AG04449 (cell line): Measurements from ENCODE around the gene MFN1.

Experiments used
- CTCF ChIA-PET: fragments of 350-600 bp; formaldehyde crosslinking; extraction: SDS; loops from one replicate; lab custom pipeline; 2021; ENCODE audit warnings: antibody characterized with exemption; lab: Yijun Ruan, JAX
- POLR2A ChIA-PET: fragments of 400-600, 350-600 bp; formaldehyde crosslinking; extraction: SDS; loops from one replicate; lab custom pipeline; 2020; ENCODE audit warnings: antibody characterized with exemption, inconsistent platforms; lab: Yijun Ruan, JAX
- DNase-seq: peaks from one replicate; pipeline ENCODE4 v3.0.0-alpha.2; 2010; ENCODE audit warnings: low read depth, low spot score
- H3K4me3 ChIP-seq: 2 replicates; pipeline ENCODE4 v1.5.1; 2011; ENCODE audit warnings: low read depth, mild to moderate bottlenecking, control low read depth, low read length
- TF ChIP-seq, protein P1 (sequence below): IDR thresholded peaks from one replicate; pipeline ENCODE4 v1.5.1; 2011; ENCODE audit warnings: mild to moderate bottlenecking, moderate library complexity, low read length, control low read depth, inconsistent platforms; ENCODE audit not compliant: insufficient read depth; ENCODE audit errors: missing control alignments

The MFN1 gene

DNA sequence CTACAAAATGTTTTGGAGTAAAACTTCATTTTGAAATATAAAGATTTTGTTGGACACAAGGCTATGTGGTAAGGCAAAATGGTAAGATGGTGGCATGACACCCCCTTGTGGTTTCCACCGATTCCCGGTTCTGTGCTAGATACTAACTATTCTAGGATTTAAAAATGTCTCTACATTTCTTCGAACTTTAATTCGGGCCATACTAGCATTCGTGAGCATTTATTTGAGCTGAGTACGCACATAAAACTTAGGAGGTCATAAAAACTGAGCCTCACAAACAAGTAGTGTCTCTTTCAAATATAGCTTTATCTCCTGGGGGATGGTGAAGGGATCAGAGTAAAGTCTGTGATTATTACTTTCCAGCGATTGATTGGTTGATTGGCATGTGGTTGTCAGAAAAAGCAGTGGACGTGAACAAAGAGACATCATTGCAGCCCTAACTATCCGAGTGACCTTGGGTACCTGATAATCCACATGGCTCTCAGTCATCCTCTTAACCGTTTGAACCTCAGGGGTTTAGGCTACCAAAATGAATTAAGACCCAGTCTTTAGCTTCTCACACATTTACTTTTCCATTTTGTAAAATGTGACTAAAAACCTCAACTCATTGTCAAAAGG is 25.7 kb upstream of the MFN1 start:
- TF ChIP-seq, protein P1, sequence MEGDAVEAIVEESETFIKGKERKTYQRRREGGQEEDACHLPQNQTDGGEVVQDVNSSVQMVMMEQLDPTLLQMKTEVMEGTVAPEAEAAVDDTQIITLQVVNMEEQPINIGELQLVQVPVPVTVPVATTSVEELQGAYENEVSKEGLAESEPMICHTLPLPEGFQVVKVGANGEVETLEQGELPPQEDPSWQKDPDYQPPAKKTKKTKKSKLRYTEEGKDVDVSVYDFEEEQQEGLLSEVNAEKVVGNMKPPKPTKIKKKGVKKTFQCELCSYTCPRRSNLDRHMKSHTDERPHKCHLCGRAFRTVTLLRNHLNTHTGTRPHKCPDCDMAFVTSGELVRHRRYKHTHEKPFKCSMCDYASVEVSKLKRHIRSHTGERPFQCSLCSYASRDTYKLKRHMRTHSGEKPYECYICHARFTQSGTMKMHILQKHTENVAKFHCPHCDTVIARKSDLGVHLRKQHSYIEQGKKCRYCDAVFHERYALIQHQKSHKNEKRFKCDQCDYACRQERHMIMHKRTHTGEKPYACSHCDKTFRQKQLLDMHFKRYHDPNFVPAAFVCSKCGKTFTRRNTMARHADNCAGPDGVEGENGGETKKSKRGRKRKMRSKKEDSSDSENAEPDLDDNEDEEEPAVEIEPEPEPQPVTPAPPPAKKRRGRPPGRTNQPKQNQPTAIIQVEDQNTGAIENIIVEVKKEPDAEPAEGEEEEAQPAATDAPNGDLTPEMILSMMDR, result peak; percentile 40
- ChIA-PET POLR2A (interaction anchor here (0.6 to 1.4 kb wide), 2 partner anchors 136 to 285 kb away, joined by 3 read pairs; no protein-coding TSS in a partner anchor), CTCF (interaction anchor here (0.6 to 11.2 kb wide), 49 partner anchors 9 to 886 kb away, joined by 3 to 347 read pairs (median 6); partner anchors contain the start of genes ACTL6A, MFN1, MRPL47 and NDUFB5)
- DNase-seq, result no peak
- H3K4me3 ChIP-seq, result peak overlapping the region; percentile 86

DNA sequence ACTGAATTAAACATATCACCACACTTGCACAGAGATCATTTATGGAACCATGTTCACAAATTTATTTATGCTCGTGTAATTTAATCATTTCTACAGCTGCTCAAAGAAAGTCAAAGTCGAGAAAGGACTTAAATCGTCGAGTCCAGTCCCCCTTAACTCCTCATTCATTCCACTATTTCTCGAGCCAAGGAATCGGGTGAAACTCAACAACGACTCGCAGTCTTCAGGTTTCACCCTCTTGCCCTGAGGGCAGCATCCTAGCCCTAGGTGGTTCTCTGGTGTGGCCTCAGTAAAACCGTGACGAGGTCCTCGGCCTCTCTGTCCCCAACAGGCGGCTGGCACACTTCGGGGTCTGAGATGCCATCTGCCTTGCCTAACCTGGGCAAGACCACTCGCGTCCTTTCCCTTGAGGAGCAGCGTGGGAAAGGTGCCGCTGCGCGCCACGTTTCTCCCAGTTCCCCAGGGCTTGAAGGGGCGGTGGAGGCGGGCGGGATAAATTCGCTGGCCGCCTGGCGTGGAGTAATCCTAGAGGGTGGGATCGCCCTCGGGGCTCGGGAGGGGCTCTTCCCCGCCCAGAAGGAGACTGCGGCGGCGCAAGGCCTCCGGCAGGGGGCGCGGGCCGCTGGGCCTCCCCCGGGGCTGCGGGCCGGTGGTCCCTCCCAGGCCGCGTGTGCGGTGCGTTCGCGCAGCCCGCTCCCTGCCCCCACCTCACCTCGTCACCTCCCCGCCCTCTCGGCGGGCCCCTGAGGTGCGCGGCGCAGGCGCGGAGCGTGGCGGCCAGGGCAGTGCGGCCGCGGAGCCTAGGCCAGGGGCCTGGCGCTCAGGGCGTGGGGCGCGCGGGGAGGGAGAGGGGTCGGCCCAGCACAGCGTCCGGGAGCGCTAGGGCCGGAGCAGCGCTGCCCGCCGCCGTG is 25.0 kb upstream of the MFN1 start, which contains the start of gene ZNF639:
ZNF639 (plus strand) TSS at position 746 of the 911 bp plus-strand sequence. CDS start 5,263 bp downstream, outside the sequence.
- ChIA-PET CTCF (interaction anchor here (0.6 to 11.2 kb wide), 46 partner anchors 8 to 887 kb away, joined by 3 to 347 read pairs (median 7); partner anchors contain the start of genes ACTL6A, MFN1 and ZMAT3), POLR2A (interaction anchor here (0.6 to 1.8 kb wide), 4 partner anchors 25 to 286 kb away, joined by 3 to 6 read pairs (median 4); partner anchors contain the start of genes ACTL6A and MFN1)
- peak within 1 kb of the TSS; percentile 86 for H3K4me3 ChIP-seq
- DNase-seq, result no peak
- TF ChIP-seq, protein P1, result peak; percentile 66

DNA sequence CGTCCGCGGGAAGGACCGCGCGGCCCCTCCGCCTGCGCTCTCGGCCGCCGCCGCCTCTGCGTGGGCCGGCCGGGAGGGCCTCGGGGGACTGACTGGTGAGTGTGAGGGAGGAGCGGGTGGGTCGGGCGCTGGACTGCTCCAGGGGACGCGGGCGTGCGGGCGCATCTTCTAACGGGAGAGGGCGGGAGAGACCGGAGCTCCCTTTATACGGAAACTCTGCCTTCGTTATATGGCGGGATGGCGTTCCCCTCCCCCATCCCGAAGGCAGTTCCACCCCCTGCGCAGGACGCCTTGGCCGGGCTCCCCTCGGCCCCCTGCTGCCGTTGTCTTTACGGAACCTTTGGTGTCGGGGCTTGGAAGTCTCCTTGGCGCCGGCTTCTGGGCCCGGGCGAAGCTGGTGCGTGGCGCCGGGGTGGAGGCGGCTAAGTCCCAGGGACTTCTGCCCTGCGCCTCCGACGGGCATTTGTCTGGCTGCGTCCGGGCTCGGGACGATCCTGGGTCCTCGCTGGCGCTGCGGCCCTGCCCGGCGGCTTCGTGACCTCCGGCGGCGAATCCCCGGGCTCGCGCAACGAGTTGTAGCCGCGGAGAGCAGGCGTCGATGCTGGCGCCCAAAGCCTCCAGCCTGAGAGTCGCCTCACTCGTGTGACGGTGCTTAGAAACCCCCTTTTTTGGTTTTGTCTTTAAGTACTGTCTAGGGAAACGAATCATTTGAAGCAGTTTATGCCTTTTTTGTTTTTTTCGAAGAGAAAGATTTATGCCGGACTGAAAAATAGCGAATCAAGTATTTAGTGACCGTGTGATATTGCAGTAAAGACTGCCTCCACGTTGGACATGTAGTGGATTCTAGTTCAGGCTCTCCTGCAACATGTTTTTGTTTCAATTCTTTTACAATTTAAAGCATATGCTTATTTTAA is 24.1 kb upstream of the MFN1 start:
- ChIA-PET POLR2A (interaction anchor here (0.6 to 1.8 kb wide), 6 partner anchors 23 to 287 kb away, joined by 3 to 6 read pairs (median 3); partner anchors contain the start of genes ACTL6A, MFN1 and ZMAT3), CTCF (interaction anchor here (0.9 to 2.6 kb wide), 10 partner anchors 8 to 308 kb away, joined by 3 to 14 read pairs (median 5); no protein-coding TSS in a partner anchor)
- DNase-seq, result no peak
- peak overlapping the region; percentile 86 for H3K4me3 ChIP-seq
- TF ChIP-seq, protein P1, result no peak

DNA sequence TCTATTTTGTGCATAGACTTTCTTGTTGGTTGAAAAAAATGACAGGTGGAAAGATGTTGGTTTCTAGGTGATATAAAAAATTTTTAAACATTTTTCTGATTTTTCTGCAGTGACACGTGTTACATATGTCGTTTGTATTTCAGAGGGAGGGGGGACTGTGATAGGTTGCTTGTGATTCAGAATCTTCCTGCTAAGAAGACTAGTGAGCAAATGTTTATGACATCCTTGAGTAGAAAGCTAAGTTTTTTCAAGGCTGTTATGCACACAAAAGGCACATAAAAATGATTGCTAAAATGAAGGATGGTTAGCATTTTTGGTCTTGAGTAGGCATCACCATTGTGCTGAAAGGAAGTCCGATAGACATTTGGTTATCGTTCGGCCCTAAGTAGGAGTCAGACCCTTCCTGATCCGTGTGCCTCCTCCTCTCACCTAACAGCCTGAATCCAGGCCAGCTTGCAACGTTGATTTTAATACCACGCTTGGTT is 23.2 kb upstream of the MFN1 start:
- CTCF ChIA-PET, result interaction anchor here (1.0 to 2.6 kb wide), 9 partner anchors 9 to 309 kb away, joined by 3 to 14 read pairs (median 6); no protein-coding TSS in a partner anchor
- no peak for DNase-seq
- TF ChIP-seq, protein P1, result no peak
- H3K4me3 ChIP-seq, result peak overlapping the region; percentile 86
- POLR2A ChIA-PET, result interaction anchor here (1.1 to 1.8 kb wide), 2 partner anchors 238 to 253 kb away, joined by 3 to 6 read pairs; partner anchors contain the start of genes ACTL6A and ZMAT3

DNA sequence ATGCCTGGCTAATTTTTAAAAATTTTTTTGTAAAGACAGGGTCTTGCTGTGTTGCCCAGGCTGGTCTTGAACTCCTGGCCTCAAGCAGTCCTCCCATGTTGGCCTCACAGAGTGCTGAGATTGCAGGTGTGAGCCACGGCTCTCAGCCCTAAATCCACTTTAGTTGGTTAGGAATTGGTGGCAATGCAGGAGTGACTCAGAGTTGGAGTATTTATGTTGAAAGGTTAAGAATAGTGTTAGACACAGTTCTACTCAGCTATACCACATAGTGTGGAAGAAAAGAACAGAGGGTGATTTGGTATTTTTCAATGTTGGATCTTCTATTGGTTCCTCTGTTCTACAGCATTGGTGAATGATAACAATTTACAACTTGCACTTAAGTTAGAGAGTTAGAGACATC is 17.1 kb upstream of the MFN1 start:
- H3K4me3 ChIP-seq, result no peak overlapping the region
- ChIA-PET CTCF (interaction anchor here (1.3 to 1.6 kb wide), 4 partner anchors 9 to 228 kb away, joined by 3 to 8 read pairs (median 4); no protein-coding TSS in a partner anchor), POLR2A (no interaction called here)
- TF ChIP-seq, protein P1, result no peak
- no peak for DNase-seq
